Type B pancreatic cell (in vitro differentiated cells): ENCODE data around the gene RRM1. TPM values are rescaled to one million over a fixed set of nuclear protein-coding genes. Genes with fewer than 3 reads are reported as not detected.

Experiments
- DNase-seq: peaks from one replicate; pipeline ENCODE4 v3.0.0; 2021; ENCODE audit warnings: mixed read lengths; ENCODE audit not compliant: unreplicated experiment; ENCODE audit errors: extremely low spot score
- H3K27ac Mint-ChIP-seq: 2 replicates; pipeline ENCODE4 v1.8.0; 2021; ENCODE audit warnings: mild to moderate bottlenecking, mixed read lengths
- H3K27me3 Mint-ChIP-seq: 2 replicates; pipeline ENCODE4 v1.8.0; 2021; ENCODE audit warnings: mixed read lengths
- H3K36me3 Mint-ChIP-seq: 2 replicates; pipeline ENCODE4 v1.8.0; 2021; ENCODE audit warnings: mixed read lengths
- H3K4me1 Mint-ChIP-seq: one replicate; pipeline ENCODE4 v1.8.0; 2021; ENCODE audit warnings: mixed read lengths; ENCODE audit not compliant: unreplicated experiment
- H3K4me3 Mint-ChIP-seq: 2 replicates; pipeline ENCODE4 v1.8.0; 2021; ENCODE audit warnings: mild to moderate bottlenecking, mixed read lengths
- H3K9me3 Mint-ChIP-seq: 2 replicates; pipeline ENCODE4 v1.8.0; 2021; ENCODE audit warnings: mixed read lengths
- CTCF ChIP-seq: fragments of 200-600 bp; sonication (generic); conservative IDR thresholded peaks from 2 replicates; pipeline ENCODE4 v1.5.0; 2021; ENCODE audit warnings: antibody characterized with exemption, mild to moderate bottlenecking
- total RNA-seq: library from RNA; stranded (reverse); gene quantifications from 2 replicates; pipeline ENCODE4 v1.2.1, GENCODE V29; 2021; ENCODE audit warnings: low replicate concordance

The RRM1 gene
- total RNA-seq, 1 donor from 2014 or later, result 101 TPM

GRCh38 chr11:4186464-4187054 is 92.0 kb downstream of the RRM1 start:
- peak overlapping the region; percentile 87 for H3K4me3 Mint-ChIP-seq
- no peaks in the 10 kb centered on the region for H3K36me3 Mint-ChIP-seq
- peaks cover 11% of the 10 kb centered on the region for H3K27me3 Mint-ChIP-seq
- no peaks in the 10 kb centered on the region for H3K9me3 Mint-ChIP-seq
- H3K27ac Mint-ChIP-seq, result no peak overlapping the region
- no peak for DNase-seq
- no peak for TF ChIP-seq CTCF
- no peaks in the 10 kb centered on the region for H3K4me1 Mint-ChIP-seq

- H3K27ac Mint-ChIP-seq, result no peak overlapping the region
- peak; percentile 96 for DNase-seq
- H3K4me3 Mint-ChIP-seq, result peak overlapping the region; percentile 87
- H3K36me3 Mint-ChIP-seq, result no peaks in the 10 kb centered on the region
- H3K27me3 Mint-ChIP-seq, result peaks cover 11% of the 10 kb centered on the region
- peak; percentile 97 for TF ChIP-seq CTCF
- no peaks in the 10 kb centered on the region for H3K4me1 Mint-ChIP-seq
- no peaks in the 10 kb centered on the region for H3K9me3 Mint-ChIP-seq
These were observed 92.7 kb downstream of the RRM1 start for GRCh38 chr11:4187055-4187988.

Other genes starting within 250 kb of the RRM1 start
- 38.9 and 53.3 TPM in 2 replicates for gene STIM1, start 239.1 kb upstream of the RRM1 start, total RNA-seq